ENCODE measurements around the gene BCAS3.

GRCh38 chr17:60901242-60901641 is 223.6 kb downstream of the BCAS3 start:
- TF ChIP-seq POLR2A (IDR thresholded peaks at IDR 0.05; ENCODE audit: low read depth, low read length), result no peak
- no peak for TF ChIP-seq POLR2AphosphoS5 (IDR thresholded peaks at IDR 0.05; ENCODE audit: low read depth, low read length)
